HEK293 (cell line): ENCODE data around the gene STX1B.

ENCODE experiments used
- AEBP2 ChIP-seq: fragments of 450-650 bp; formaldehyde crosslinking; IDR thresholded peaks from 2 replicates; pipeline ENCODE4 v1.5.1; 2016; ENCODE audit warnings: missing biosample characterization, missing genetic modification characterization, borderline replicate concordance
- CTCF ChIP-seq: fragments of 450-650 bp; formaldehyde crosslinking; IDR thresholded peaks from 2 replicates; pipeline ENCODE4 v1.5.1; 2016; ENCODE audit warnings: missing biosample characterization, missing genetic modification characterization
- GLIS2 ChIP-seq: fragments of 450-650 bp; formaldehyde crosslinking; IDR thresholded peaks from 2 replicates; pipeline ENCODE4 v1.5.1; 2016; ENCODE audit warnings: missing biosample characterization, missing genetic modification characterization
- KLF10 ChIP-seq: fragments of 450-650 bp; IDR thresholded peaks from 2 replicates; pipeline ENCODE4 v1.5.1; 2018; ENCODE audit warnings: missing biosample characterization, mild to moderate bottlenecking, missing genetic modification characterization
- PRDM4 ChIP-seq: fragments of 450-650 bp; formaldehyde crosslinking; IDR thresholded peaks from 2 replicates; pipeline ENCODE4 v1.5.1; 2017; ENCODE audit warnings: missing biosample characterization, missing genetic modification characterization
- SP3 ChIP-seq: fragments of 450-650 bp; formaldehyde crosslinking; IDR thresholded peaks from 2 replicates; pipeline ENCODE4 v1.5.1; 2016; ENCODE audit warnings: missing biosample characterization, missing genetic modification characterization
- ZBTB1 ChIP-seq: fragments of 450-650 bp; formaldehyde crosslinking; IDR thresholded peaks from 2 replicates; pipeline ENCODE4 v1.5.1; 2016; ENCODE audit warnings: missing biosample characterization, missing genetic modification characterization
- ZBTB21 ChIP-seq: fragments of 450-650 bp; formaldehyde crosslinking; IDR thresholded peaks from 2 replicates; pipeline ENCODE4 v1.5.1; 2017; ENCODE audit warnings: missing biosample characterization, missing genetic modification characterization
- ZBTB48 ChIP-seq: fragments of 450-650 bp; formaldehyde crosslinking; IDR thresholded peaks from 2 replicates; pipeline ENCODE4 v1.5.1; 2016; ENCODE audit warnings: missing biosample characterization, missing genetic modification characterization
- ZBTB8A ChIP-seq: fragments of 450-650 bp; formaldehyde crosslinking; IDR thresholded peaks from 2 replicates; pipeline ENCODE4 v1.5.1; 2016; ENCODE audit warnings: missing biosample characterization, missing genetic modification characterization
- ZEB2 ChIP-seq: fragments of 450-650 bp; formaldehyde crosslinking; IDR thresholded peaks from 2 replicates; pipeline ENCODE4 v1.5.1; 2016; ENCODE audit warnings: missing biosample characterization, missing genetic modification characterization
- ZNF140 ChIP-seq: fragments of 450-650 bp; formaldehyde crosslinking; IDR thresholded peaks from 2 replicates; pipeline ENCODE4 v1.5.1; 2016; ENCODE audit warnings: missing biosample characterization, missing genetic modification characterization
- ZNF174 ChIP-seq: fragments of 450-650 bp; formaldehyde crosslinking; IDR thresholded peaks from 2 replicates; pipeline ENCODE4 v1.5.0; 2017; ENCODE audit warnings: missing biosample characterization, mild to moderate bottlenecking, missing genetic modification characterization
- ZNF19 ChIP-seq: fragments of 450-650 bp; formaldehyde crosslinking; IDR thresholded peaks from 2 replicates; pipeline ENCODE4; 2016; ENCODE audit warnings: missing biosample characterization, missing genetic modification characterization, low read depth
- ZNF214 ChIP-seq: fragments of 450-650 bp; formaldehyde crosslinking; IDR thresholded peaks from 2 replicates; pipeline ENCODE4 v1.5.1; 2017; ENCODE audit warnings: missing biosample characterization, mild to moderate bottlenecking, missing genetic modification characterization, borderline replicate concordance
- ZNF24 ChIP-seq: fragments of 450-650 bp; formaldehyde crosslinking; IDR thresholded peaks from 2 replicates; pipeline ENCODE4 v1.5.1; 2016; ENCODE audit warnings: missing biosample characterization, missing genetic modification characterization
- ZNF391 ChIP-seq: fragments of 450-650 bp; formaldehyde crosslinking; IDR thresholded peaks from 2 replicates; pipeline ENCODE4 v1.5.1; 2016; ENCODE audit warnings: low read depth, missing biosample characterization, missing genetic modification characterization, borderline replicate concordance
- ZNF473 ChIP-seq: fragments of 450-650 bp; formaldehyde crosslinking; IDR thresholded peaks from 2 replicates; pipeline ENCODE4 v1.5.1; 2017; ENCODE audit warnings: missing biosample characterization, missing genetic modification characterization
- ZNF510 ChIP-seq: fragments of 450-650 bp; formaldehyde crosslinking; IDR thresholded peaks from 2 replicates; pipeline ENCODE4 v1.5.1; 2018; ENCODE audit warnings: mild to moderate bottlenecking, missing genetic modification characterization, missing biosample characterization; ENCODE audit not compliant: insufficient replicate concordance
- ZNF514 ChIP-seq: fragments of 450-650 bp; formaldehyde crosslinking; IDR thresholded peaks from 2 replicates; pipeline ENCODE4 v1.5.1; 2016; ENCODE audit warnings: missing biosample characterization, missing genetic modification characterization
- ZNF544 ChIP-seq: fragments of 450-650 bp; formaldehyde crosslinking; IDR thresholded peaks from 2 replicates; pipeline ENCODE4 v1.5.0; 2017; ENCODE audit warnings: missing biosample characterization, missing genetic modification characterization
- ZNF600 ChIP-seq: fragments of 450-650 bp; formaldehyde crosslinking; IDR thresholded peaks from 2 replicates; pipeline ENCODE4 v1.5.1; 2016; ENCODE audit warnings: missing biosample characterization, missing genetic modification characterization
- ZNF610 ChIP-seq: fragments of 450-650 bp; formaldehyde crosslinking; IDR thresholded peaks from 2 replicates; pipeline ENCODE4 v1.5.1; 2016; ENCODE audit warnings: missing biosample characterization, missing genetic modification characterization, borderline replicate concordance
- ZNF624 ChIP-seq: fragments of 450-650 bp; formaldehyde crosslinking; IDR thresholded peaks from 2 replicates; pipeline ENCODE4 v1.5.1; 2017; ENCODE audit warnings: missing biosample characterization, missing genetic modification characterization
- ZNF626 ChIP-seq: fragments of 450-650 bp; sonication (Bioruptor Pico); formaldehyde crosslinking; IDR thresholded peaks from 2 replicates; pipeline ENCODE4 v1.5.1; 2018; ENCODE audit warnings: missing biosample characterization, missing genetic modification characterization, inconsistent platforms
- ZNF701 ChIP-seq: fragments of 450-650 bp; formaldehyde crosslinking; IDR thresholded peaks from 2 replicates; pipeline ENCODE4 v1.5.1; 2016; ENCODE audit warnings: missing biosample characterization, missing genetic modification characterization
- ZNF776 ChIP-seq: fragments of 450-650 bp; formaldehyde crosslinking; IDR thresholded peaks from 2 replicates; pipeline ENCODE4 v1.5.0; 2017; ENCODE audit warnings: missing biosample characterization, missing genetic modification characterization, borderline replicate concordance
- ZNF843 ChIP-seq: fragments of 450-650 bp; formaldehyde crosslinking; IDR thresholded peaks from 2 replicates; pipeline ENCODE4 v1.5.1; 2016; ENCODE audit warnings: missing biosample characterization, missing genetic modification characterization
- ZXDB ChIP-seq: fragments of 450-650 bp; formaldehyde crosslinking; IDR thresholded peaks from 2 replicates; pipeline ENCODE4 v1.5.1; 2016; ENCODE audit warnings: missing biosample characterization, missing genetic modification characterization
- TF ChIP-seq, protein P1 (sequence below): fragments of 450-650 bp; formaldehyde crosslinking; IDR thresholded peaks from 2 replicates; pipeline ENCODE4 v1.5.0; 2017; ENCODE audit warnings: missing biosample characterization, missing genetic modification characterization, borderline replicate concordance
- TF ChIP-seq, protein P2 (sequence below): fragments of 450-650 bp; formaldehyde crosslinking; IDR thresholded peaks from 2 replicates; pipeline ENCODE4 v1.5.1; 2017; ENCODE audit warnings: missing biosample characterization, missing genetic modification characterization

The STX1B gene

DNA sequence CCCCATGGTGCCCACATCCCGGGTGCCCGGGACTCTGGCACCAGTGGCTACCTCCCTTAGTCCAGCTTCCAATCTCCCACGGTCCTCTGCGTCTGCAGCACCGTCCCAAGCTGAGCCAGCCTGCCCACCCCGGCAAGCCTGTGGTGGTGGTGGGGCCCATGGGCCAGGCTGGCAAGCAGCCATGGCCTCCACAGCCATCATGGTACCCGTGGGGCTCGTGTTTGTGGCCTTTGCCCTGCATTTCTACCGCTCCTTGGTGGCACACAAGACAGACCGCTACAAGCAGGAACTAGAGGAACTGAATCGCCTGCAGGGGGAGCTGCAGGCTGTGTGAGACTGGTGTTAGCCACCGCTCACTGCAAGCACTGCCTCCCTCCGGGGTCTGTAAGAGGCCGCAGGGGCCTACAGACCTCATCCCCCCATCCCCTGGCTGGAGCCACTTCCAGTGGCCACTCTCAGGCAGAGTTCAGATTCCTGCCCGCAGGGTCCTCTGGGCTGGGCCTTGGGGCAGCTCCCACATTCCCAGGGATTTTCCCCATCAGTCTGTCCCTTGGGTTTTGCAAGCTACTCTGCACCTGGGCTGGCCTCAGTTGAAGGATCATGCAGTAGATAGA lies 56.8 kb downstream of the STX1B start (continued):
- TF ChIP-seq, protein P1, sequence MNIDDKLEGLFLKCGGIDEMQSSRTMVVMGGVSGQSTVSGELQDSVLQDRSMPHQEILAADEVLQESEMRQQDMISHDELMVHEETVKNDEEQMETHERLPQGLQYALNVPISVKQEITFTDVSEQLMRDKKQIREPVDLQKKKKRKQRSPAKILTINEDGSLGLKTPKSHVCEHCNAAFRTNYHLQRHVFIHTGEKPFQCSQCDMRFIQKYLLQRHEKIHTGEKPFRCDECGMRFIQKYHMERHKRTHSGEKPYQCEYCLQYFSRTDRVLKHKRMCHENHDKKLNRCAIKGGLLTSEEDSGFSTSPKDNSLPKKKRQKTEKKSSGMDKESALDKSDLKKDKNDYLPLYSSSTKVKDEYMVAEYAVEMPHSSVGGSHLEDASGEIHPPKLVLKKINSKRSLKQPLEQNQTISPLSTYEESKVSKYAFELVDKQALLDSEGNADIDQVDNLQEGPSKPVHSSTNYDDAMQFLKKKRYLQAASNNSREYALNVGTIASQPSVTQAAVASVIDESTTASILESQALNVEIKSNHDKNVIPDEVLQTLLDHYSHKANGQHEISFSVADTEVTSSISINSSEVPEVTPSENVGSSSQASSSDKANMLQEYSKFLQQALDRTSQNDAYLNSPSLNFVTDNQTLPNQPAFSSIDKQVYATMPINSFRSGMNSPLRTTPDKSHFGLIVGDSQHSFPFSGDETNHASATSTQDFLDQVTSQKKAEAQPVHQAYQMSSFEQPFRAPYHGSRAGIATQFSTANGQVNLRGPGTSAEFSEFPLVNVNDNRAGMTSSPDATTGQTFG (tag by site-specific recombination), result no peak
- TF ChIP-seq ZNF514 (tag by site-specific recombination), result no peak
- TF ChIP-seq ZNF600, result no peak
- TF ChIP-seq ZNF624 (tag by site-specific recombination), result no peak
- peak; percentile 78; the same call in 1 of the 2 replicates for TF ChIP-seq ZNF610 (tag by site-specific recombination)
- TF ChIP-seq ZNF391, result 0 out of 2 replicates have a peak, but pooled peaks have one; percentile 37
- TF ChIP-seq AEBP2 (tag by site-specific recombination), result no peak
- no peak; the same call in 1 of the 2 replicates for TF ChIP-seq KLF10 (tag by site-specific recombination)
- TF ChIP-seq ZBTB8A (tag by site-specific recombination), result peak; percentile 36; the same call in 1 of the 2 replicates
- TF ChIP-seq ZNF174 (tag by site-specific recombination), result no peak
- TF ChIP-seq ZNF626 (tag by site-specific recombination), result no peak
- TF ChIP-seq ZXDB (tag by site-specific recombination), result peak; percentile 82
- no peak for TF ChIP-seq ZNF776 (tag by site-specific recombination)
- no peak for TF ChIP-seq ZNF544 (tag by site-specific recombination)
- peak; percentile 28; the same call in 1 of the 2 replicates for TF ChIP-seq ZBTB48 (tag by site-specific recombination)
- TF ChIP-seq GLIS2 (tag by site-specific recombination), result peak; percentile 53
- 0 out of 2 replicates have a peak, but pooled peaks have one; percentile 30 for TF ChIP-seq ZNF843
- no peak for TF ChIP-seq ZBTB21 (tag by site-specific recombination)
- no peak for TF ChIP-seq ZNF701 (tag by site-specific recombination)
- TF ChIP-seq SP3 (tag by site-specific recombination), result no peak
- no peak for TF ChIP-seq PRDM4
- no peak for TF ChIP-seq ZNF510 (tag by site-specific recombination)
- no peak for TF ChIP-seq ZNF19 (tag by site-specific recombination)
- TF ChIP-seq CTCF, result peak; percentile 97
- no peak for TF ChIP-seq ZNF473
- TF ChIP-seq ZBTB1 (tag by site-specific recombination), result no peak
- no peak for TF ChIP-seq ZEB2 (tag by site-specific recombination)
- TF ChIP-seq ZNF24, result 0 out of 2 replicates have a peak, but pooled peaks have one; percentile 16
- TF ChIP-seq ZNF214 (tag by site-specific recombination), result no peak
- no peak for TF ChIP-seq ZNF140
- TF ChIP-seq, protein P2, sequence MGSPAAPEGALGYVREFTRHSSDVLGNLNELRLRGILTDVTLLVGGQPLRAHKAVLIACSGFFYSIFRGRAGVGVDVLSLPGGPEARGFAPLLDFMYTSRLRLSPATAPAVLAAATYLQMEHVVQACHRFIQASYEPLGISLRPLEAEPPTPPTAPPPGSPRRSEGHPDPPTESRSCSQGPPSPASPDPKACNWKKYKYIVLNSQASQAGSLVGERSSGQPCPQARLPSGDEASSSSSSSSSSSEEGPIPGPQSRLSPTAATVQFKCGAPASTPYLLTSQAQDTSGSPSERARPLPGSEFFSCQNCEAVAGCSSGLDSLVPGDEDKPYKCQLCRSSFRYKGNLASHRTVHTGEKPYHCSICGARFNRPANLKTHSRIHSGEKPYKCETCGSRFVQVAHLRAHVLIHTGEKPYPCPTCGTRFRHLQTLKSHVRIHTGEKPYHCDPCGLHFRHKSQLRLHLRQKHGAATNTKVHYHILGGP, result no peak
